HG03103 (cell line): ENCODE data around the gene OR2Z1.
"Not testable (repeated sequence)": the region's sequence is repeated elsewhere in the genome, so short reads cannot be mapped to it uniquely, and the experiment has no call there.

ENCODE experiments used
- ATAC-seq: cut with Tn5 transposase; IDR thresholded peaks from one replicate; pipeline ENCODE4 v1.9.1; 2021; ENCODE audit warnings: low read depth; ENCODE audit not compliant: unreplicated experiment

OR2Z1 gene

DNA sequence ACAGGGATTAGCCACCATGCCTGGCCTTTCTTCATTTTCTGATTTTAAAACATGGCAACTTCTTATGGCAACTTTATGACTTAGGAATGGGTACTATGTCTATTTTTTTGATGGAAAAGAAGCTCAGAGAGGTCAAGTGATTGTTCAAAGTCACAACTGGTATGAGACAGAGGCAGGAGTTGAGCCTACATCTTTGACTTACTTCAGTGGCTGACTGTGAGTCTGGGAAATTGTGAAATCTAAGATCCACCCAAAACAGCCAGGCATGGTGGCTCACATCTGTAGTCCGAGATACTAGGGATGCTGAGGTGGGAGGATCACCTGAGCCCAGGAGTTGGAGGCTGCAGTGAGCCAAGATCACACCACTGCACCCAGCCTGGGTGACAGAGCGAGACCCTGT, 20.5 kb upstream of the OR2Z1 start:
- ATAC-seq, result no peak

- ATAC-seq, result no peak
These were observed 19.1 kb upstream of the OR2Z1 start for GRCh38 chr19:8702350-8702749.

DNA sequence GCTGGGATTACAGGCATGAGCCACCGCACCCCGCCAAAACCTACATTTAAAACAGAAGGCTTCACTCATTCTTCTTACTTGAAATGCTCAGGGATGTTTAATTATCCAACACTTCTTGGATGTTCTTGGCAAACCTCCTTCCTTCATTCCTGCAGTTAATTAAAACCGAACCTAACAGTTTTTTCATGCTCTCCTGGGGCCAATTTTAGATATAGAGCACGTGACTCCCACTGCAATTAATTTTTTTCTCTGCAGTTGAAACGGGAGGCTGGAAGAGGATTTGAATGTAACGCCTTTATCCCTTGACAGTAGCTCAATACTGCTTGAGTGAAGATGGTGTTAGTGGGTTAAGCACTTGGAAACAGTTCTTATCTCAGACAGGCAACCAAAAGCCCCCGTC, 18.2 kb upstream of the OR2Z1 start:
- ATAC-seq, result no peak

GRCh38 chr19:8705304-8705703, 16.1 kb upstream of the OR2Z1 start:
- not testable (repeated sequence) for ATAC-seq

DNA sequence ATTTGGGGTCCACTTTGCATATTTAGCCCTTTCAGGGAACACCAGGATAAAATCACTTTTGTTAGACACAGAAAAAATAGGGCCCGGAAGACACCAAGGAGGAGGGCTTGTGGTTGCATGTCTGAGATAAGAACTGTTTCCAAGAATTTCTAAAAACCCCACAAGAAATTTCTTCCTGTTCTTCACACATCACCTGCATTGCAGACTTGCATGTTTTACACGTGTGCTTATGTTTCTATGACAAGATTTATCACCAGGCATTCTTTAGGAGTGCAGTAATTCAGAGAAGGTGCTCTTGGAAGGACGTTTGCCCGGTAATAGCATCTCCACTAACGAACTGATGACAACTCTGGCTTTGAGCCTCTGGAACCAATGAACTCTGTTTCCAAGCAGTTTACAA, 15.7 kb upstream of the OR2Z1 start:
- no peak for ATAC-seq

DNA sequence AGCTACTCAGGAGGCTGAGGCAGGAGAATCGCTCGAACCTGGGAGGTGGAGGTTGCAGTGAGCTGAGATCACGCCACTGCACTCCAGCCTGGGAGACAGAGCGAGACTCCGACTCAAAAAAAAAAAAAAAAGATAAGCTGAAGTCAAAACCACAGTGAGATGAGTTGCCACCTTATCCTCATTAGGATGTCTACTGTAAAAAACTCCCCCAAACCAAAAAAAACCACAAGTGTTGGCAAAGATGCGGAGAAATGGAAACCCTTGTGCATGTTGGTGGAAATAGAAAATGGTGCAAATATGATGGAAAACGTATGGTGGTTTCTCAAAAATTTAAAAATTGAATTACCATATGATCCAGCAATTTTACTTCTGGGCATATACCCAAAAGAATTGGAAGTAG, 11.1 kb upstream of the OR2Z1 start:
- ATAC-seq, result not testable (repeated sequence)

DNA sequence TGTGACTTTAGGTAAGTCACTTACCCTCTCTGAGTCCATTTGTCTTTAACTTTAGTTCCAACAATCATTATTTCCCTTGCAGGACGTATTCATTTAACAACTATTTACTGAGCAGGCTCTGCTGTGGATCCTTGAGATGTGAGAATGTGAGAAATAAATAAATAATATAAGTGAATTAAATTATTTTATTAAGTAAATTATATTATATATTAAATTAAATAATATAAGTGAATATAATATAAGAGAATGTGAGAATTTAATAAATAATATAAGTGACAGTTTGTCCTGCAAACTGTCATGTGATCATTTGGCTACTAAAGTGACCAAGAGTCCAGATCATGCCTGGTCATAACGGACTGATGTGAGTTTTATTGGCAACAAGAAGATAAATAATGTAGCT, 598 bp downstream of the OR2Z1 start:
- ATAC-seq, result no peak

GRCh38 chr19:8724276-8724675, 2.8 kb downstream of the OR2Z1 start:
- no peak for ATAC-seq

GRCh38 chr19:8731428-8732169, 10.2 kb downstream of the OR2Z1 start:
- ATAC-seq, result no peak

DNA sequence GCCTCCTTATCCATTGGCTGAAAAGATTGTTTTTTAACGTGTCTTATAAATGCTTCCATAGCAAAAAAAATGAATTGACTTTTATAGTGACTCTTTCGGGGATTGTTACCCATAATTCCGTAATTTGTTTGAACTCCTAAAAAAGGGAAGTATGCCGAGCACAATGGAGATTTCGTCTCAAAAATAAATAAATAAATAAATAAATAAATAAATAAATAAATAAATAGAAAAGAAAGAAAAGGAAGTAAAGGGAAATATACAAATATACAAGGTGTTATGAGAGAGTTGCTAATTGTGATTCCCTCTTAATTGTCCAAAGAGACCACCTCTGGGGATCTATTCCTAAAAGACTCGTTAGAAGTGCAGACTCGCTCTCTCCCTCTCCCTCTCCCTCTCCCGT, 16.9 kb downstream of the OR2Z1 start:
- no peak for ATAC-seq

- ATAC-seq, result not testable (repeated sequence)
These were observed 18.0 kb downstream of the OR2Z1 start for GRCh38 chr19:8739291-8740065.

GRCh38 chr19:8767257-8767656, 45.8 kb downstream of the OR2Z1 start:
- not testable (repeated sequence) for ATAC-seq

GRCh38 chr19:8769265-8769664, 47.8 kb downstream of the OR2Z1 start:
- not testable (repeated sequence) for ATAC-seq

GRCh38 chr19:8773587-8773986, 52.2 kb downstream of the OR2Z1 start:
- not testable (repeated sequence) for ATAC-seq
